HL-60/S4 treated with retinoic acid at 250 ng/mL for 4 days and 3 days (cell line): ENCODE measurements around the gene CXCL3.

Source experiments
- in situ Hi-C: fragments of 300-500 bp; cut with MboI; formaldehyde crosslinking; loops from 2 replicates; pipeline ENCODE4 v1.7.0; 2022; ENCODE audit warnings: low sequenced_read_pairs

CXCL3 gene

DNA sequence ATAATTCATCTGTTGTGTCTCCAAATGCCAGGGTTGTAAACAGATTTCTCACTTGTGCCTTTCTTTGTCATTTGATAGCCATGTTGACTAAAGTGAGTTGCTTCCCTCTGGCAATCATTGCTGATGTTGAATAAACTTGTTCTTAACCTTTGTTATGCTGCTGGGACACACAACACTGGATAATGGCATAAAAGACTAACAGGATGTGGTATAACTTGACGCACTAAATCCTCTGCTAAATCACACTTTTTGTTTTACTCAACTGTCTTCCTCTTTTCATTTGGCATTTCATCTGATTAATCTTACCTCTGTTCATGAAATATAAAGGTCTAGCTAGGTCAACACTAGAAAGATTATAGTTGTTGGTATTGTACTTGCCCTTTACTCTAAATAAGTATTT, 22.4 kb downstream of the CXCL3 start:
- in situ Hi-C loops = no loop called here

DNA sequence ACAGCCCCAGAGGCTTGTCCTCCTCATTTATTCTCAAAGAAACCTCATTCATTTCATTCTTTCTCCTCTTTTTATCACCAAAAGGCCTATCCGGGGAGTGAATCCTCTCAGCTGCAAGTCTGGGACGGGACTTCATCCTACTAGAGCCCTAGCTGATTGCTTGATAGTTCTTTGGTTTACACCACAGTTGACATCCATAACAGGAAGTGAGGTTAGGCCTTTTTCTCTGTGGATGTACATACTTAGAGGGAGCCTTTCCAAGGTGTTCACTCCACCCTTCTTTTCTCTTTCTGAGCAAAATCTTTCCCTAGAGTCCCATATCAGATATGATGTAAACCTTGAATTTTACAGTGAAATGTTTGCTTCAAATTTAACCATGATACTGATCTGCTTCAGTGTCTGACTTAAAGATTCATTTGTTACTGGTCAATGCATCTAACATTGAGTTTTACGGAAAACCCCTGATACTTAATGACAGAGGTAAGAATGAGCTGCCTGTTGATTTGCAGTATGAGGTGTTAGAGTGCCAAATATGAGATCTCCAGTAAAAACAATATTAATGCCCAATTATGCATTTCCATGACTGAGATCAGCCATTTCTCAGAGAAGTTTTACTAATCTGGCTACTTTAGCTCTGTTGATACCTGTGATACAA, 23.2 kb downstream of the CXCL3 start:
- in situ Hi-C loops = no loop called here

GRCh38 chr4:74014332-74014731, 24.2 kb downstream of the CXCL3 start:
- in situ Hi-C loops = no loop called here

DNA sequence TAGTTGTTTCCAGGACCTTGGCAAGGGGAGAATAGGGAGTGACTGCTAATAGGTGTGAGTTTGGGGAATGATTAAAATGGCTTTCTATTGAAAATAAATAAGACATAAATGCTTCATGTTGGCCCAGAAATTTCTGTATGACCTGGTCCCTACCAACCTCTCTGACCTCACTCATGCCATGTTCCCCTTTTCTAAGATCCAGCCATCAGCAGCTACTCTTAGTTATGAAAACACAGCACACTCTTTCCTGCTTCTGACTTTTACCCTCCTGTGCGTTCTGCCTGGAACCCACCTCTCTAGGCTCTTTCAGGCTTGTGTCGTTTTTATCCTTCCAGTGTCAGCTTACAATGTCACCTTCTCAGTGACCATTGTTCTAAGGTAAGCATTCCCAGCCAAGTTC, 25.2 kb downstream of the CXCL3 start:
- in situ Hi-C loops = no loop called here

GRCh38 chr4:74012130-74012529, 26.4 kb downstream of the CXCL3 start:
- in situ Hi-C loops = no loop called here

DNA sequence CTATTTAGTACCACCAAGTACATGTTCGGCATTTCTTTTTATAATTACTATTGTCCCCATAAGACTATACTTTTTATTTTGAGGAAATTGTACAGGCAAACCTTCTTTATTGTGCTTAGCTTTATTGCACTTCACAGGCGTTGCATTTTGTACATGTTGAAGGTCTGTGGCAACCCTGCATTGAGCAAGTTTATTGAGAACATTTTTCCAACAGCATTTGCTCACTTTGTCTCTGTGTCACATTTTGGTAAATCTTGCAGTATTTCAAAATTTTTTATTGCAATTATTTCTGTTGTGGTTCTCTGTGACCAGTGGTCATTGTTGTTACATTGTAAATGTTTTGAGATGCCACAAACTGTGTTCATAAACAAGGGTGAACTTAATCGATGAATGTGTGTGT, 29.2 kb downstream of the CXCL3 start:
- in situ Hi-C loops = no loop called here

DNA sequence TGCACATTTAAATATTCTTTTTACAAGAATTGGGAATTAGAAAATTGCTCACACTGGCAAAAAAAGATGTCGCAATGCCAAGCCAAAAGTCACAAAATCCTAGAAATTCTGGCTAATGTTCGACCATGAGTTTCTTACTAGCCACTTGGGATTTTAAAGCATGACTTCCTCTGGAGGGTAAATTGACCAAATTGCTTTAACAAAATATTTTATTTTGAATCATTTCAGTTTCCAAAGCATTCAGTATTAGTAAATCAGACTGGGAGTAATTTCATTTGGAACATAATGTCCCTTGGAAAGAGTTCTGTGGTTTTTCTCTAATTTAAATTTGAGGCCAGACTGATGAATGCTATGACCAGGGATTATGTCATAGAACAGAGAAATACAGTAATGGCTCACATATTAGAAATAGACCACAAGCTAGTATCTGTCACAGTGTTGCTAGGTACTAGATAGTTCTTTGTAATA, 32.4 kb downstream of the CXCL3 start:
- in situ Hi-C loops = no loop called here

GRCh38 chr4:74005528-74005927, 33.0 kb downstream of the CXCL3 start:
- in situ Hi-C loops = no loop called here

DNA sequence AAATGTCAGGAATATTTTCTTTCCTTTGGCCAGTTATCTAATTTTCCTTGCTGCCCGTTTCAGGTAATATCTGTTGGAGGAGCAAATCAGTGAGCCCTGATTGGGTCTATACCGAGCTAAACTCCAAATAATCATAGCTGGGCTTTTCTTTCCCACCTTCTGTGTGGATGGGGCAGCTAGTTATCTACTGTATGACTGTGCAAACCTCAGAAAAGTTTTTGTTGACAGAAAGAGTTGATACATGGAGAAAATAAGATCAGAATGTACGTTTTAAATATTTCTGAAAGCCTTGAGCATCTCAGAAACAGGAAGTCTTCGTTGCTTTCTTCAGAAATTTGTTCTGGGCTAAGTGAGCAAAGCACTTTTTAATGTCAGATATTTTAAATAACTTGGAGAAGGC, 33.8 kb downstream of the CXCL3 start:
- in situ Hi-C loops = no loop called here

DNA sequence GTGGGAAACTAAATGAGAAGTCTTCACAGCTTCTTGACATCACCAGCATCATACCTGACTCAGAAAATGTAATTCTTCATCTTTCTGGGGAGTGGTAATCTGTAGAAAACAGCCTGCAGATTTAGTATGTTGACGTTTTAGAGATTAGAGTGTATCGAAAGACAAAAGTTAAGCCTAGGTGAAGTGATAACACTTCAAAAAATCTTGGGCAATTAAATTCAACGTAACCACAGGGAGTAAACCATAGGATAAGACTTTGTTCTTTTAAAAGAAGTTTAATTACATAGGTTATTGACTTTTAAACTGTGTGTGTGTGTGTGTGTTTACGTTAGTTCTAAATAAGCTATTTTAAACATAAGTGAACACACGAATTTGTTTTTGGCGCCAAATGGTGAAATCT, 38.2 kb downstream of the CXCL3 start:
- in situ Hi-C loops = no loop called here

DNA sequence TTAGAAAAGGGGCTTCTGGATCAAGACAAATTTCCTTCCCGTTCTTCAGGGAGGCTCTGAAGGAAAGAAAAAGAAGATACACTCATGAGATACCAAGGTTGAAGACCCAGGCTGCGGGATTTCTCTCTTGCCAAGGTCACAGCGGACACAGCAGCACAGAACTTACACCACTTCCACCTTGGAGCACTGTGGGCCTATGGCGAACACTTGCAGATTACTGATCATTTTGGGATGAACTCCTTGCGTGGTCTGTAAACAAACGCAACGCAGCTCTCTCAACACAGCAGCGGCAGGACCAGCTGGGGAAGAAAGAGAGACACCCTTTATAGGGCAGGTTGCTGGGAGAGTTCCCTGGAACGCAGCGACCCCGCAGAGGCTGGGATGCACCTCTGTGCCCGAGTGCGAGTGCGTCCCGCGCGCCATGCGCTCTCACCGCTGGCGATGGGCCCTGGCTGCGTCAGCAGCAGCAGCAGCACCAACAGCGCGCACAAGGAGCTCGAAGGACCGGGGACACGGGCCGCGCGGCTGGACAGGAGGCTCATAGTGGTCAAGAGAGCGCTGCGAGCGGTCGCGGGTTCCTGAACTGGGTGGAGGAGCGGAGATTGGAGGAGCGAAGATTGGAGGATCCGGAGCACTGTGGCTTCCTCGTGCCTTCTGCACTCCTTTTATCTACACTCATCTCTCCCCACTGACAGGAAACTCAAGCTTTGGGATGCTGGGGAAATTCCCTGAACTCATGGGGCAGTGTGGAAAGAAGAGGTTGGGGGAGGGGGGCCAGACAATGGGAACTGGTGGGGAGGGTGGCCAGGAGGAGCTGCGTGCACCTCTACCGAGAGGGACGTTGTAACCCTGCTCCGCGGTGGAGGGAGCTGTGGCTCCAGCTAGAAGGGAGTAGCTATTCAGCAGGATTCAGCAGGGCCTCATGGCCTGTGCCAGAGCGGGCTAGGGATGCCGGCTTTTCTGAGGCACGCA, 40.2 kb downstream of the CXCL3 start, which contains the start of gene CXCL5:
CXCL5 (minus strand) TSS at position 638 of the 972 bp plus-strand sequence; CDS start at position 542, 96 bp downstream.
- in situ Hi-C loops = no loop called here

GRCh38 chr4:73992050-73992449, 46.4 kb downstream of the CXCL3 start:
- in situ Hi-C loops = no loop called here

DNA sequence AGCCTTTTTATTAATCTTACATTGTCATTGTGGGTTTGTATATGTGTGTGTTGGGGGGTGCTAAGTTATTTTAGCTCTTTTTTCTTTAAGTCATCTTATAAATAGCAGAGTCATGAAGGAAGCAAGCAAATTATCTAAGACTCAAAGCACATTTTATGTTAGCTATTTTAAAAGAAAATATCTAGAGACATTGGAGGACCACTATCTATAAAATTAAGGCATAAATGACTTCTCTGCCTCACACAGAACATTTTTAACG, 46.8 kb downstream of the CXCL3 start:
- in situ Hi-C loops = no loop called here

DNA sequence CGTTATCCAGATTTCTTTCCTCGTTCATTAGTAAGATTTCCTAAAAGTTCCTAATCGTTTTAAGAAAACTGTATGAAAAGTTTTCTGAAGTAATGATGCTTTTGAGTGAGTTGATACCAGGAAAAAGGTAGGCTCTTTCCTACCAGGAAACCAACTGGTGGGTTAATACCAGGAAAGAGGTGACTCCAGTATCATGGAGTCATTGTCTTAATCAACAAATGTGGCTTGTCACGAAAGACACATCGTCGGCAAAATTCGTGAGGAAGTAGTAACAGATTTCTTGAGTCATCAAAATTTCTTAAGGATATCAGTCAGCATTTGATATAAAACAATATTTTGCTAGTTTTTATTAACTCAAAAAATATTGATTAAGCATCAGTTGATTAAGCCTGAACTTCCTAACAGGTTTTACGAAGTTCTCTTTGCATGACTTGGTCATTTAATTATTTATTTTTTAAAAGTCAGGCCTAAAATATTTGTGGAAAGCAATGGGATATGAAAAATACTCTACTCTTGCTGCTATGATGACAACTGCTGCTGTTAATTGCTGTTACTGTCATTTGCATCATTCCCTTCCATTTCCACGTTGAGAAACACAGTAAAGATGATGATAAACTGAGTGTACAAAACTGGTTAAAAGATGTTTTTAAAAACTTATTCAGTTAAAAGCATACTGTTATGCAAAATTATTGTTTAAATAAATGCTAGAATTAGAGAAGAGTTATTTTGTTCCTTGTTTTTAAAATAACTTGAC, 47.3 kb downstream of the CXCL3 start:
- in situ Hi-C loops = no loop called here

- in situ Hi-C loops = no loop called here
Observed at GRCh38 chr4:73989928-73990327, 48.6 kb downstream of the CXCL3 start.

DNA sequence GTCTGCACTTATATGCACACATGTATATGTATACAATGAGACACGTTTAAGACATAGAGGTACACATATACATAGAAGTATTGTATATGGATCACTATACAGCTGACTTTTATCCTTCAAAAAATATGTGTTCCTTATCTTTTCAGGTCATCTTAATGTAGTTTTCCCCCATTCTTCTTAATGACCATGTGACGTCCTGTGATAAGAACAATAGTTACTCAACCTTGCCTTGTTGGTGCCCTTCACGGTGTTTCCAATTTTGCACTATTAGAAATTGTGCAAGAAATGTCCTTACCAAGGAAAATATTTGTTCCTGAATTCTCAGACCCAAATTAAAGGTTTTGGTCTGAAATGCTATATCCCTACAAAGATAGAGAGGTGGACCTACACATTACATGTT, 49.5 kb downstream of the CXCL3 start:
- in situ Hi-C loops = no loop called here

GRCh38 chr4:73988061-73988460, 50.4 kb downstream of the CXCL3 start, which contains the start of gene PPBP:
Gene PPBP, minus strand, starts transcription at chr4:73988190. Its CDS starts 87 bp downstream, at chr4:73988103.
- in situ Hi-C loops = no loop called here
